NCI-H345 treated with DMSO at 0.1 percent for 48 hours (cell line): ENCODE measurements around the gene FATE1.
"Not testable (repeated sequence)": the region's sequence is repeated elsewhere in the genome, so short reads cannot be mapped to it uniquely, and the experiment has no call there.

Experiments
- DNase-seq: peaks from one replicate; lab custom pipeline; 2025; ENCODE audit not compliant: unreplicated experiment; lab: John Stamatoyannopoulos, UW

The FATE1 gene, protein sequence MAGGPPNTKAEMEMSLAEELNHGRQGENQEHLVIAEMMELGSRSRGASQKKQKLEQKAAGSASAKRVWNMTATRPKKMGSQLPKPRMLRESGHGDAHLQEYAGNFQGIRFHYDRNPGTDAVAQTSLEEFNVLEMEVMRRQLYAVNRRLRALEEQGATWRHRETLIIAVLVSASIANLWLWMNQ

GRCh38 chrX:151715752-151716151 is at the start of gene FATE1:
FATE1 (plus strand) TSS chrX:151716035; CDS start chrX:151716120, 85 bp downstream.
- DNase-seq = no peak

DNA sequence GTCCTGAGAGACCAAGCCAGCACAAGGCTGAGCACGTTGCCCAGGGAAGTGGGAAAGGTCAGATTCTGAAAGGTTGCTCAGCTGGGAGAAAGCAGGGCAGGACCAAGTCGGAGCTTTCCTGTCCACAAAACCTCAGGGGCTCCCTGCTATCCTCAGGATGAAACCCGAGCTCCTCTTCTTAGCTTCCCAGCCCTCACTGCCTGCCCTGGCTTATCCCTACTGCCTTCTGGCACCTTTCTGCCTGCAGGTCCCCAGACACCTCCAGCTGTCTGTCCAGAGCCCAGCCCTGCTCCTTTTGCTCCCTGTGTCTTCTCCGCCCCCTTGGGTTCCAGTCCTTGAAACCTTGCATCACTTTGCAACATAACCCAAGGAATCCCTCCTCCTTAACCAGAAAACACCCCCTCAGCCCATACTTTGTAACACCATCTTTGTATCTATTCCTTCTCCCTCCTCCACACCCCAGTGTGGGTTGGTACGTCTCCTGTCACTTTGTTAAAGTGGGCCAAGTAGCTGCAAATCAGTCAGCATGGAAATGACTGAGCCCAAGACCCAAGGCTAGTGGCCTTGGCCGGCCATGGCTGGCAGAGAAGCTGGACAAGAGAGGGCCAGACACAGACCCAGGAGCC is 40.6 kb upstream of the FATE1 start:
- no peak for DNase-seq

DNA sequence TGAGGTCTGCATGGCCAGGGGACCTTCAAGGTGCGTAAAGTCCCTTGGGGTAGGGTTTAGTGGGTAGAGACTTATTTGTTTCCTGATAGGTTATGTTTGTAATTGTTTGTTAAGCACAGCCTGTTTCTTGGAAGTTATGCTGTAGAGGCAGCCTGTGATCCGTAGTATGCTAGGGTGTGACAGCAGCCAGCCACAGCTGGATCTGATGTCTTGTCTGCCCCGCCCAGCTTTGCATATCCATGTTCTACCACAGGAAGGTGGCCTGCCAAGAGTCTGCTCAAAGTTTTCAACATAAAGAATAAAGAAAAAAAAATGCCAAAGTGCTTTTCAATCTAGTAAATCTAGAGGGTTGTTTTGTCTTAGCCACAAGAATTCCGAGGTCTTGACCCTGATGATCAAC is 39.6 kb upstream of the FATE1 start:
- DNase-seq = no peak

DNA sequence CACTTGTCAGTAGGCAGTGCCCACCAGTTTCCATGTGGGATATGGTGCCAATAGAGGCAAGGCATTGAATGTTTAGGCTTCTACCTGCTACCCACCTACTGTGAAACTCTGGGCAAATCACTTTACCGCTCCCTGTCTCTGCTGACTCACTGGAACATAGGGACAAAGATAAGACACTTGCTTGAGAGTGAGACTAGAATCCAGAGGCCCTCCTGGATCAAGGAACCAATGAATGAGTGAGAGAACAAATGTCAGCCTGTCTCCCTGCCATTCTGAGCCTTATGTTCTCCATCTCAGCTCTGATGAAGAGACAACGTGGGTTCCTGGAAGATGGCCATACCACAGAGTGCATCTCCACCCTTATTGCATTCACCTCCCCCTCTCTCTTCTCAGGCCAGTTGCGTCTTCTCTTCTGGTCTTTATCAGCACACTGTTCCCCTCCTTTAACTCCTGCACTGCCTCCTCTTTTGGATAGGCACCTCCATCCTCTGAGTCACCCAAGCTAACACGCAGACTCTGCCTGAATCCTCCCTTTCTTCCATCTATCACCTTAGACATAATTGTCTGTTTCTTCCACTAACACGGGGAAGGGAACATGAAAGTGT is 35.9 kb upstream of the FATE1 start:
- no peak for DNase-seq

- no peak for DNase-seq
Observed at GRCh38 chrX:151680805-151681204, 35.0 kb upstream of the FATE1 start.

DNA sequence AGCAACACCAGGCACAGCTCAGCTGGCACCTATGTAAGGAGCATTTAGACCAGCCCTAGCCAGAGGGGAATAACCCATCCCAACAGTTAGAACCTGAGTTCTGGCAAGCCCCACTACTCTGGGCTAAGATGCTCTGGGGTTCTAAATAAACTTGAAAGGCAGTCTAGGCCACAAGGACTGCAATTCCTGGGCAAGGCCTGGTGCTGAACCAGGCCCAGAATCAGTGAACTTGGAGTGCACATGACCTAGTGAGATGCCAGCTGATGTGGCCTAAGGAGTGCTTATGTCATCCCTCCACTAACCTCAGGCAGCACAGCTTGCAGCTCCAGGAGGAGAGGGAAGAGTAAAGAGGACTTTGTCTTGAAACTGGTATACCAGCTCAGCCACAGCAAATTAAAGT is 28.2 kb upstream of the FATE1 start:
- no peak for DNase-seq

DNA sequence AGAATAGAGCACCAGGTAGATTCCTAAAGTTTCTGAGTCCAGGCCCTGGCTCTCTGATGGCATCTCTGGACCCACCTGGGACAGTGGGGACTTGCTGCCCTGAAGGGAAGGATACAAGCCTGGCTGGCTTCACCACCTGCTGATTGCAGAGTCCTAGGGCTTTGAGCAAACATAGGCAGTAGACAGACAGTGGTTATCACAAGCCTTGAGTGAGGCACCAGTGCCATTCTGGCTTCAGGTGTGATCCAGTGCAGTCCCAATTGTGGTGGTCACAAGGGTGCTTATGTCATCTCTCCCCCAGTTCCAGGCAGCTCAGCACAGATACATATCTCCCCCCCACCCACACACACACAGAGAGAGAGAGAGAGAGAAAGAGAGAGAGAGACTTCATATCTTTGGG is 27.1 kb upstream of the FATE1 start:
- DNase-seq = no peak

GRCh38 chrX:151692825-151693224 is 23.0 kb upstream of the FATE1 start:
- no peak for DNase-seq

GRCh38 chrX:151694121-151694520 is 21.7 kb upstream of the FATE1 start:
- DNase-seq = no peak

DNA sequence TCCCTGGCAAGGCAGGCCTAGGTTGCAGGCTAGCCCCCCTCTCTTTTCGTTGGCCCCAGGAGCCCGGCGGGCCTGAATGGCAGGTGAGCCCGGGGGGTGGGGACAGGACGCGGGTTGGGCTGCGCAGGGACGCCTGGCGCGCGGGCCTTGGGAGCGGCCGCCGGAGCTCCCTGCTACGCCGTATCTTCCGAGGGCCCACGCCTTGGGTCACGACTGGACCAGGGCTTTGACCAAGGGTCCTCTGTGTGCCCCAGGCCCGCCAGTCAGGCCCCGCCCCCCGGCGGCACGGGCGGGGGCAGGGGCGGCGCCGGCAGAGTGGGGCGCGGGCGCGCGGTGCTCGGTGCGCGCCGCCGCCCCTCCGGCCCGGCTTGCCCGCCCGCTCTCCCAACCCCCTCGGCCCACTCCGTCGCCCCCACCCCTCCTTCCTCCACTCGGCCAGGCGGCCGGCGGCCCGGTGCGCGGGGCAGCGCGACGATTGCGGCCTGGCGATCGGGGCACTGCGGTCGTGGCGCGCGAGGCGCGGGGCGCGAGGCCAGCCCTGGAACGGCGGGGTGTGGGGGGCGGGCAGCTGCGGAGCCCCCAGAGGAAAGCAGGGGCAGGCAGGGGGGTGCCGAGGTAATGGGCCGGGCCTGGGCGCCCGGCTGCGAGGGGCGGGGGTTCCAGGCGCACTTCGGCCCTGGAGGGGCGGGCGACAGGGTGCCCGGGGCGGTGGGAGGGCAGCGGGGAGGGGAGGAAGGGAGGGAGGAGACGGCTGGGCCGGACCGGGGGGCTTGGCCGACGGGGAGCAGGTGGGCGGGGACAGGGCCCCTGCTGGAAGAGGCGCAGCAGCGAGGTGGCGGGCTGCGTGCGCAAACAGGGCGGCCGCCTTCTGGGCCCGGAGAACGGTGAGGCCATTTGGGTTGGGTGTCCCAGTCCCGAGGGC is 20.9 kb upstream of the FATE1 start, which contains the start of gene PRRG3:
PRRG3 (plus strand) TSS at position 798 of the 922 bp plus-strand sequence. CDS start 3,357 bp downstream, outside the sequence.
- DNase-seq = no peak

DNA sequence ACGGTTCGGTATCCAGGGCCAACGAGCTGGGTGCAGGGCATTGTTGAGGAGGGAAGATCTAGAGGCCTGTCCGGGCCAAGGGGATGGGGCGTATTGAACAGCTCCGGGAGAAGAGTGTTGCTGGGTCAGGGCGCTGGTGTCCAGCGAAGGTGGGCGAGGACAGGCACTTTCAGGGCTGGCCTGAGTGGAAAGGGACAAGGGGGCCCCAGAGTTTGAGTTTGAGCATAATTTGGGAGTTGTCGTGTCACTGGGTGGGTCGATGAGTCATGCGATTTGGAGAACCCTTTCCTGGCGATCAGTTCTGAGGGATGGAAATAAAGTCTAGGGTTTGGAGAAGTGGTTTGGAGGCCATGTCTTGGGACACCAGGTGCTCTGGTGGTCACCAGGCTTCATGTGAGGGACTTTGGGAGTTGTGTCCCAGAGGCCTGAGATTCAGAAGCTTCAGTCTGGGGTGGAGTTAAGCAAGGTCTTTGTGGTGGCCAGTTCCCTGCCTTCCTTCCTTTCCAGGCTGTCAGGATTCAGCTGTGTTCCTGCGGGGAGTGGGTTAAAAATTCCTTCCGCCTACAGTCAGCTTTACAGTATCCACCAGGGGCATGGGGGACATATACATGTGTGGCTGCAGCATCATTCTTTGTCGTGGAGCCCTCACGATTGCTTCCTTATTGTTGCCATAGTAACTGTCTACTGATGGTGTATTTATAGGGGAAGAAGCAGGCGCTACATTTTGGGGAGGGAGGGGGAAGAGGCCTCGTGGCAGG is 20.1 kb upstream of the FATE1 start:
- no peak for DNase-seq

DNA sequence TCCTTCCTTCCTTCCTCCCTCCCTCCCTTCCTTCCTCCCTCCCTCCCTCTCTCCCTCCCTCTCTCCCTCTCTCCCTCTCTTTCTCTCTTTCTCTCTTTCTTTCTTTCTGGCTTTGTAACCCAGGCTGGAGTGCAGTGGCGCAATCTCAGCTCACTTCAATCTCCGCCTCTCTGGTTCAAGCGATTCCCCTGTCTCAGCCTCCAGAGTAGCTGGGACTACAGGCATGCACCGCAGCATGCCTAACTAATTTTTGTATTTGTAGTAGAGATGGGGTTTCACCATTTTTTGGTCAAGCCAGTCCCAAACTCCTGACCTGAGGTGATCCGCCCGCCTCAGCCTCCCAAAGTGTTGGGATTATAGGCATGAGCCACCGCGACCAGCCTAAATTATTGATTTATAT is 18.8 kb upstream of the FATE1 start:
- not testable (repeated sequence) for DNase-seq

- no peak for DNase-seq
Observed at GRCh38 chrX:151697522-151697921, 18.3 kb upstream of the FATE1 start.

- DNase-seq = no peak
Observed at GRCh38 chrX:151698485-151698884, 17.4 kb upstream of the FATE1 start.

DNA sequence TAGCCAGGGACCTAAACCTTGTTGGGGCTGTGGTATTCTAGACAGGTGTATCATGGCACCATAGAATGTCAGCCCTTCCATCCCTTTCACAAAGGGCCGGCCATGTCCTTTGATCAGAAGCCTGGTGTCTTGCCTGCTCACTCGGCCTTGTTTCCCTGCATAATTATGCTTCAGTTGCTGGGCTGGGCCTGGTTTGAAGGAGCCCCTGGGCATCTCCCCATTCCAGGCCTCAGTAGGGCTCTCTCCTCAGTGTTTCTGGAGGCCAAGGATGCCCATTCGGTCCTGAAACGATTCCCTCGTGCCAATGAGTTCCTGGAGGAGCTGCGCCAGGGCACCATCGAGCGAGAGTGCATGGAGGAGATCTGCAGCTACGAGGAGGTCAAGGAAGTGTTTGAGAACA is 16.1 kb upstream of the FATE1 start:
- no peak for DNase-seq

GRCh38 chrX:151700581-151700980 is 15.3 kb upstream of the FATE1 start:
- DNase-seq = no peak

DNA sequence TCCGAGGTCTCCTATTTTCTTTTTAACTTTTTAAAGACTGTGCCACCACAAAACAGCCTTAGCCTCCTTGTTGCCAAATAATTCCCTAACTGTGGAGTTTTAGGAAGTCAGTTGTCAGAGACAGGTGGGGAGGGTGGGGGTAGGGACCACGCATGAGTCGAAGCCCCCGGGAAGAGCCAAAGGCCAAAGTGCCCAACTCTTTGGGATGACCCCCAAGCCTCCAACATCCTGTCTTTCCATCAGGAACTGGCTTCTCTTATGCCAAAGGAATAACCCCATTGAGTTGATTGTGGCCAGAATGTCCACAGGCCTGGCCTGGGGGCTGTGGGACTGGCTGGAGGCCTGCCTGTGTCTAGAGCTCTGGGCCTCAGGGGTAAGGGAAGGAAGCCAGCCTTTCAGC is 14.8 kb upstream of the FATE1 start:
- no peak for DNase-seq

- DNase-seq = no peak
Observed at GRCh38 chrX:151701531-151701930, 14.3 kb upstream of the FATE1 start.

GRCh38 chrX:151702026-151702714 is 13.7 kb upstream of the FATE1 start:
- DNase-seq = no peak

DNA sequence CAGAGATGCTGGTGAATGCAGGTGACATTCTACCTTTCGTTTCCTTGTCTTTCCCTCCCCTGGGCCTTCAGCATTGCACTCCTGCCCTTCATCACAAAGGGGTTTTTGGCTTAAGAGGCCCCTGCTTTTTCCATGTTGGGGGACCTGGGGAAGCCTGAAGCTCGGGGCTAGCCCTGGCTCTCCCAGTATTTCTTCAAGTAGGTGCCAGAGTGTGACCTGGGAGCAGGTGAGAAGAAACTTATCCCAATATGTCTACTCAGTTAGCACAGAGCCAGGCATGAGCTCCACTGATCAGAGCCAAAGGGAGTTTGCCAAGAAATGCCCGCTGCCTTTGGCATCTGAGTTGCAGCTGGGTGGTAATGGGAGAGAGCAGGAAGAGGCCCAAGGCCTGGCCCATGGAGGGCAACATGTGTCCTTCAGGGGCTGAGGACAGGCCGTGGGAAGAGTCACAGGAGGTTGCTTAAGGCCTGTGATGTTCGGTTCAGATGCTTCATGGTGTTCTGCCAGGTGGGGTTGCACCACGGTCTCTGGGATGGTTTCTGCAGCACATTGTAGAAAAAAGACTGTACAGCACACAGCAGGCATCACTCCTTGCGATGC is 13.0 kb upstream of the FATE1 start:
- DNase-seq = no peak
